NT2/D1 (cell line): ENCODE results near the gene ULBP1.
"Not testable (repeated sequence)": the region's sequence is repeated elsewhere in the genome, so short reads cannot be mapped to it uniquely, and the experiment has no call there.

Source experiments
- DNase-seq: peaks from one replicate; pipeline ENCODE4 v3.0.0-alpha.2; 2011; ENCODE audit warnings: low read depth, low spot score
- H3K27me3 ChIP-seq: 2 replicates; pipeline ENCODE4 v1.6.0; 2011; ENCODE audit warnings: mild to moderate bottlenecking; ENCODE audit not compliant: insufficient read length, insufficient read depth
- H3K36me3 ChIP-seq: 2 replicates; pipeline ENCODE4 v1.6.1; 2011; ENCODE audit warnings: mild to moderate bottlenecking, low read length, mixed read lengths; ENCODE audit not compliant: insufficient read depth, insufficient read length
- H3K4me1 ChIP-seq: 2 replicates; pipeline ENCODE4 v1.5.1; 2011; ENCODE audit not compliant: insufficient read depth, insufficient read length
- H3K4me3 ChIP-seq: 2 replicates; pipeline ENCODE4 v1.5.1; 2011; ENCODE audit warnings: low read depth; ENCODE audit not compliant: insufficient read length
- H3K9ac ChIP-seq: 2 replicates; pipeline ENCODE4 v1.6.0; 2011; ENCODE audit warnings: low read depth; ENCODE audit not compliant: insufficient read length
- H3K9me3 ChIP-seq: 2 replicates; pipeline ENCODE4 v1.5.1; 2011; ENCODE audit warnings: mild to moderate bottlenecking, low read length; ENCODE audit not compliant: insufficient read depth
- SUZ12 ChIP-seq: IDR thresholded peaks from 2 replicates; pipeline ENCODE4 v1.6.1; 2011; ENCODE audit not compliant: insufficient read length, insufficient read depth; ENCODE audit errors: extremely low read depth
- YY1 ChIP-seq: IDR thresholded peaks from 2 replicates; pipeline ENCODE4 v1.6.1; 2011; ENCODE audit not compliant: insufficient read length, insufficient read depth
- ZNF274 ChIP-seq: IDR thresholded peaks from 2 replicates; pipeline ENCODE4 v1.6.1; 2011; ENCODE audit warnings: mild to moderate bottlenecking, low read depth, low read length

Gene ULBP1

DNA sequence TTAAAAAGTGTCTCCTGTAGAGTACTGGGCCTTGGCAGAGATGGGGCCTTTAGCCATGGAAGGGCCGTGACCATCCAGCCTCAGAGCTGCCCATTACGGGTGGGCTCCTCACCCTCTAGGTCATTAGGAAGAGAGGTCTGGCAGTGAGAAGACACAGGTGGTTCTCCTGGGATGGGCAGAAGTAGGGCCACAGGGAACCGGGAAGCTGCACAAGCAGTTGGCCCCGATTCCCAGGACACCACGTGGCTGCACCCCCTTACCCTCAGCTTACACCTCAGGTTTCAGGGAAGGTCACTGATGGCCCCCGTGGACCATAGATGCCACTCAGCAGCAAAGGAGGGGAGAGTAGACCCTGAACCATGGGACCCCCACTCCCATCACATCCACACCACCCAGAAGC, 42.4 kb upstream of the ULBP1 start:
- no peak overlapping the region for H3K4me3 ChIP-seq
- no peaks in the 10 kb centered on the region for H3K4me1 ChIP-seq
- peaks cover 65% of the 10 kb centered on the region for H3K27me3 ChIP-seq
- TF ChIP-seq ZNF274 (no peak), YY1 (no peak), SUZ12 (no peak)
- no peaks in the 10 kb centered on the region for H3K9me3 ChIP-seq
- H3K36me3 ChIP-seq = no peaks in the 10 kb centered on the region
- no peak overlapping the region for H3K9ac ChIP-seq
- no peak for DNase-seq

DNA sequence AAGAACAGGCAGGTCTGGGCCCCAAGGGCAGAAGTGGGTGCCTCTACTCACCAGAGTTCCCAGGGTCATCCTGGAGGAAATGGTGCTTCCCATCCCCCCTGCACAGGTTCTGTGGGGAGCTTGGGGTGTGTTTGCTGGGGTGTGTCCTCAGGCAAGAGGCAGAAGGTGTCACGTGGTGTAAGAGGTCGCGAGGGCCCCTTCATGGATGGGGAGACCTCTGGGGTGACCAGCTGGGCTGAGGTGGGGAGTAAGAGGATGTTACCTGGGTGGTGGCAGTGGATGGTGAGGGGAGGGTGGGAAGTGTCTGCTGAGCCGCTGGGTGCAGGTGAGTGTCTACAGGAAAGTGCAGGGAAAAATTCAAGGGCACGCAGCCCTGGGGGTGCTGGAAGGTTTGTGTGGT, 41.7 kb upstream of the ULBP1 start:
- DNase-seq, H3K9me3 ChIP-seq, H3K4me1 ChIP-seq, H3K36me3 ChIP-seq: not testable (repeated sequence)
- Histone ChIP-seq H3K9ac (peak overlapping the region; percentile 61), H3K4me3 (peak overlapping the region; percentile 53), H3K27me3 (peaks cover 69% of the 10 kb centered on the region)

DNA sequence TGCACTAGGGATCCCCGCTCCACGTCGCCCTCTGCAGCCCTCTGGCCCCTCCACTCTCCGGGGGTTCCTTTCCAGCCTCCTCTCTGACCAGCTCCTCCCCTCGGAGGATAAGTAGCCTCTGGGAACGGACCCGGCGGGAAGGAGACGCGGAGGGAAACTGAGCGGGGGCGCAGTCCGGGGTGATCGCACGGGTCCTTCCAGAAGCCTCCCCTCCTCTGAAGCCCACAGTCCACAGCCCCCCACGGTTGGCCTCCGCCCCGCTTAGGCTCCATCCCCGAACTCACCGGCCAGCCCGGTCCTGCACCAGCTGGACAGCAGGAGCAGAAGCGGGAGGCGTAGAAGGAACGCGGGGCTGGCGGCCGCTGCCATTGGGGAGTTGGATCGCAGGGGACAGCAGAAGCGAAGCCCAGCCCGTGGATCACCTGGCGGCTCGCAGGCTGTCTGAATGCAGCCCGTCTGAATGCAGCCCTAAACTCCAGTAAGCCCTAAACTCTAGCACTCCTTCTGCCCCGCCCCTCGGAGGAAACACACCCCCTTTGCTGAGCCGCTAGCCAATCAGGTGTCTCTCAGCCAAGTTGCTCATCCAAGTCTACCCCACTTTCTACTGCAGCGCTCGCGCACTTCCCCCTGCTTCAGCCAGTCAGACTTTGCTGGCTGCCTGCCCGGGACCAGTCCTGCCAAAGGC, 41.0 kb upstream of the ULBP1 start, which contains the start of gene RAET1G:
TSS of gene RAET1G (minus strand) at position 480 of the 685 bp plus-strand sequence. CDS start at position 369, 111 bp downstream.
- H3K4me3 ChIP-seq = peak within 1 kb of the TSS; percentile 53
- peaks cover 69% of the 10 kb centered on the region for H3K27me3 ChIP-seq
- H3K9ac ChIP-seq = peak within 1 kb of the TSS; percentile 61

DNA sequence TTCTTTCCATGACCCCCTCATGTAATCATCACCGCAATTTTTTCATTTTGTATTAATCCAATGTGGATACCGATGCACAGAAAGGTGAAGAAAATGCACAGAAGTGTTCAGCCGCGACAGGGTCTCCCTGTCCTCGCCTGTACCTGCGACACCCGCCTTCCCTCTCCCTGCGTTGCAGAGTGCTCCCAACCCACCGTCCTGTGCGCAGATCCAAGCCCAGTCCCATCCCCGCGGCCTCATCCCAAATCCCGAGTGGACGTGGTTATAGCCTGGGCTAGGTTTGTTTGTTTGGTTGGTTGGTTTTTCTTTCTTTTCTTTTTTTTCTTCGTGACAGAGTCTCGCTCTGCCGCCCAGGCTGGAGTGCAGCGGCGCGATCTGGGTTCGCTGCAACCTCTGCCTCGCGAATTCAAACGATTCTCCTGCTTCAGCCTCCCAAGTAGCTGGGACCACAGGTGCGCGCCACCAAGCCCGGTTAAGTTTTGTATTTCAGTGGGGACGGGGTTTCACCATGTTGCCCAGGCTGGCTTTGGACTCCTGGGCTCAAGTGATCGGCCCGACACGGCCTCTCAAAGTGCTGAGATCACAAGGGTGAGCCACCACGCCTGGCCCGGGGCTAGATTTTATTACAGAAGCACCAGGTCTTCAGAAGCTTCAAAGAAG, 40.3 kb upstream of the ULBP1 start:
- H3K9ac ChIP-seq = peak overlapping the region; percentile 16
- H3K9me3 ChIP-seq = no peaks in the 10 kb centered on the region
- H3K4me3 ChIP-seq = peak overlapping the region; percentile 53
- peaks cover 69% of the 10 kb centered on the region for H3K27me3 ChIP-seq
- no peaks in the 10 kb centered on the region for H3K4me1 ChIP-seq
- no peaks in the 10 kb centered on the region for H3K36me3 ChIP-seq
- no peak for DNase-seq
- no peak for TF ChIP-seq YY1
- no peak for TF ChIP-seq ZNF274
- no peak for TF ChIP-seq SUZ12

More for the DNA sequence above, 41.0 kb upstream of the ULBP1 start, which contains the start of gene RAET1G:
- H3K36me3 ChIP-seq = no peaks in the 10 kb centered on the region
- no peaks in the 10 kb centered on the region for H3K9me3 ChIP-seq
- H3K4me1 ChIP-seq = no peaks in the 10 kb centered on the region
- TF ChIP-seq SUZ12 = no peak
- no peak for TF ChIP-seq YY1
- no peak for TF ChIP-seq ZNF274
- DNase-seq = peak; percentile 63

DNA sequence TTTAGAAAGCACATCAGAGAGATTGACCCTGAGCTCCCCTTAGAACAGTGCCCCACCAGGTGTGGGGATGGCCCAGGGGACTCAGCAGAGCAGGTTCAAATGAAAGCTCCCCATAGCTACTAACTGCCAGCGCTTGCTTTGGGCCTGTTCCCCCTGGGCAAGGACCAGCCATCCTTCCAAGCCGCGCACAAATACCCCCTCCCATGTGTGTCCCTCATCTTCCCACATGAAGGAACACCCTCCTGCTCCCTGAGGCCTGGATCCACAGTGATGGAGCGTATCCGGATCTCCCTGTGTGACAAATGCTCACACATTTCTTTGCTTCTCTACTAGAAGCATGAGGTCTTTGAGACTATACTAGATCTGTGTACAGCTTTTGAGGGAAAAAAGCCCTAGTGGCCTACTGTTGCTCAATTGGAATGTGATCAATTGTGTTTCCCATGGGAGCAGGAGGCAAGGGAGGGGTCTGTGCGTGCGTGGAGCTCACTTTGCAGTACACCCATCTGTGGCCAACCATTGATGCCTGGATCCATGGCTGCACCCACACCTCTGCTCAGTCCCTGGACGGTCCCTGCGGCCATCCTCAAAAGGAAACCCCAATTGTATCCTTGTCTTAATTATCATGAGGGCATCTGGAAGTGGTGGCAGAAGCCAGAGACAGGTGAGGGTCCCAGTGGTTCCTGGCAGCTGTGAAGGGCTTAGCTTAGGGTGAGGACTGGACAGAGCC, 39.4 kb upstream of the ULBP1 start:
- no peaks in the 10 kb centered on the region for H3K36me3 ChIP-seq
- H3K9me3 ChIP-seq = no peaks in the 10 kb centered on the region
- peaks cover 74% of the 10 kb centered on the region for H3K27me3 ChIP-seq
- H3K4me1 ChIP-seq = no peaks in the 10 kb centered on the region
- TF ChIP-seq YY1 (no peak), ZNF274 (no peak), SUZ12 (no peak)
- no peak overlapping the region for H3K9ac ChIP-seq
- H3K4me3 ChIP-seq = no peak overlapping the region
- DNase-seq = no peak

DNA sequence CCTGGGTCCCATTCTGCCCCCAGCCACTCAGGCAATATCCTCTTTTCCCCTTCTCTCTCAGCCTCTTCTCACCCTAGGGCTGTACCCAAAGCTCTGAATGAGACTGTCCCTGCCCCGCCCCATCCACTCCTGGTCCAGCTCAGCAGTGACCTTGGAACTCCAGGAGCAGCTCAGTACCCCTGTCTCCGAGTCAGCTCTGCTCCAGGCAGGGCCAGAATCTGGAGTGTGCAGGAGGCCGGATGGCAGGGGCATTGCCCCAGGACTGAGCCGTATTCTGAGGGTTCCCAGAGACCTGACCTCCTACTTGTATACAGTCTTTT, 38.9 kb upstream of the ULBP1 start:
- no peak for TF ChIP-seq ZNF274
- TF ChIP-seq SUZ12 = no peak
- TF ChIP-seq YY1 = no peak
- Histone ChIP-seq H3K9ac (no peak overlapping the region), H3K4me1 (no peaks in the 10 kb centered on the region), H3K27me3 (peaks cover 72% of the 10 kb centered on the region), H3K9me3 (no peaks in the 10 kb centered on the region), H3K4me3 (no peak overlapping the region), H3K36me3 (no peaks in the 10 kb centered on the region)
- no peak for DNase-seq

DNA sequence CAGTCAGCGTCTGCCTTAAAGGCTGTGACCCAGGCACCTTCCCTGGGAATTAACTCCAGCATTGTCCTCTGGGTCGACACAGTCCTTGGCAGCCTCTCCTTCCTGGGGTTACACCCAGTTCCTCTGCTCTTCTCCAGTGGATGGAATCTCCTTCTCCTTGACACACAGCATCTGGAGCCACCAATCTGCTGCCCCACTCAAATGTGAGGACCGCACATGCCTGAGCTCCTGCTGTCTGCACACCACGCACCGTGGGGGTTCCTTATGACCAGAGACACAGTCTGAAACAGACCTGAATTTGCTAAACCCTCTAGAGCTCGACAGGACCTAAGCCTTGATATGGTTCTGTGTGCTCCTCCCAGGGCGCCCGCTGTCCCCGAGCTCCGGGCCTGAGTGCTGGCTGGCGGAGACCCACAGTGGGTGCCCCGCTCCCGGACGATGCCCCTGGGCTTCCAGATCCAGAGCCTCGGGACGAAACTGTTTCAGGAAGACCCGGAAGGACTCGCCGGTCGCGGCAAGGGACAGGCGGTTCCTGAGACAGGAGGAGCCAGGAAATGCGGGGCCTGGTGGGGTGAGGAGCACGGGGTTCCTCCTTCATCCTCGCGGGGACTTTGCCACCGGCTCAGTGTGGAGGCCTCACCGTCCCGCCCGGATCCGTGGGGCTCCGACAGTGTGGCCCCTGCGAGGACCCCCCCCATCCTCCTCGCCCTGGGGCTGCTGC, 38.3 kb upstream of the ULBP1 start:
- Histone ChIP-seq H3K9me3 (no peaks in the 10 kb centered on the region), H3K36me3 (no peaks in the 10 kb centered on the region), H3K9ac (peak overlapping the region; percentile 0), H3K27me3 (peaks cover 66% of the 10 kb centered on the region), H3K4me1 (no peaks in the 10 kb centered on the region), H3K4me3 (peak overlapping the region; percentile 50)
- no peak for DNase-seq
- TF ChIP-seq SUZ12 (no peak), ZNF274 (no peak), YY1 (no peak)
